Measurements from ENCODE around the gene FGF14. TPM values are rescaled to one million over a fixed set of nuclear protein-coding genes. Genes with fewer than 3 reads are reported as not detected.

The FGF14 gene
- total and polyA plus RNA-seq, 2 donors (not counting 1 experiment from before 2014, with no cell fraction given): under 0.01 TPM; not detected in 1

DNA sequence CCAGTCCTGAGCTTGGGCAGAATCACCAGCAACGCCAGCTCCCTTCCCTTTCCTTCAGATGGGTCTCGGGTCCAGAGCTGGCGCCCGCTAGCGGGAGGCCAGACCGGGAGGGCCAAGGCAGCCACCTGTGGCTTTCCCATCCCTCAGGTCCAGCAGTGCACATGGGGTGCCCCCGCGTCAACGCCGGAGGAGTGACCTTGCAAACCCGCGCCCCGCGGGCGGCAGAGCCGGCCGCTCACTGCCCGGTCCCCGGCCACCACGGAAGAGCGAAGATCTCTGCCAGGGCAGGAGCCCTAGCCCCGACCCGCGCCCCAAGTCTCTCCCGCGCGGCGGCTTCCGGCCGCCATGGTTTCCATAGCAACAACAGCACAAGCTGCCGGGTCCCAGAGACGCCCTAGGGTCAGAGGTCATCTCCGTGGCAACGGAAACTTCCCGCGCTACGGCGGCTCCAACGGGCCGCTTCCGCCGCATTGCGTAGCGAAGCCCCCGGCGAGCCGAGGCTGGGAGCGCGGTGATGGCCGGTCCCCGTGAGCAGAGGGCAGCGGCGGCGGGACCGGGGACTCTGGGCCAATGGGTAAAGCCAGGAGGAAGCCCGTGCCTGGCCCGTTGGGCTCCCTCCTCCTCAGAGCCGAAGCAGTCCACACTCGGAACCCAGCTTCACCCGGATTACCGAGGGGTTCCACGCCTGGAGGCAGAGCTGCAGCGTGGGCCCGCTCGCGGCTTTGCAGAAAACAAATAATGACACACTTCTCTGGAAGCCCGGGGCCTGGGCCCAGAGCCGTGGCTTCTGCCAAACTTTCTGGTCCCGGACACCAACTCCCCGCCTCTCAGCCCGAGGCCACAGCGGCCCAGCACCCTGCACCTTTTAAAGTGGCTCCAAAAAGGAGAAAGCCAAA, 7.4 kb downstream of the FGF14 start:
- Mint-ChIP-seq H3K27ac (peak overlapping the region; percentile 71), H3K27me3 (peaks cover 19% of the 10 kb centered on the region), H3K4me3 (peak overlapping the region; percentile 91), H3K4me1 (peaks cover 6% of the 10 kb centered on the region), H3K9me3 (ENCODE audit: insufficient read depth) (no peaks in the 10 kb centered on the region)
- intact Hi-C loops (cut with micrococcal nuclease): loop anchor here (1.0 to 10.0 kb wide), 4 partner anchors 202 to 1717 kb away; partner anchors contain the start of genes ERCC5, TEX30 and TPP2
- H3K4me1 ChIP-seq (ENCODE audit: control insufficient read depth in 2 of 2, insufficient read depth in 2 of 2, low read length in 2 of 2): peaks cover 4 to 13% of the 10 kb centered on the region in 2 donors
- peaks cover 0 to 22% (median 4%) of the 10 kb centered on the region in 4 experiments for H3K27me3 ChIP-seq (replicated peaks in 1 of 4; ENCODE audit: control extremely low read depth in 1 of 4, control insufficient read depth in 3 of 4, insufficient read depth in 4 of 4, low read length in 3 of 4)
- H4K20me1 ChIP-seq (ENCODE audit: control insufficient read depth, insufficient read depth, low read length, poor library complexity, severe bottlenecking): no peaks in the 10 kb centered on the region
- POLR2A ChIA-PET: interaction anchor here (0.7 kb wide), 1 partner anchor 202 kb away, joined by 3 read pairs; no protein-coding TSS in a partner anchor
- WGBS (ENCODE audit: insufficient coverage): 3% methylated on average over 72 of the region's 72 CpGs
- H3K4me3 ChIP-seq (ENCODE audit: control extremely low read depth in 1 of 5, extremely low read depth in 1 of 5, insufficient read depth in 1 of 5, low read depth in 2 of 5, low read length in 4 of 5): peak overlapping the region; percentile 41 to 93 (median 73)
- no peaks in the 10 kb centered on the region for H3K36me3 ChIP-seq (replicated peaks in 1 of 2; ENCODE audit: control extremely low read depth in 1 of 2, control insufficient read depth in 1 of 2, extremely low read depth in 1 of 2, insufficient read depth in 2 of 2, low read length in 1 of 2)
- peak overlapping the region; percentile 91 for H2AFZ ChIP-seq (ENCODE audit: insufficient read depth, low read depth, low read length, poor library complexity, severe bottlenecking)
- CTCF ChIA-PET: no interaction called here
- peak overlapping the region; percentile 81 for H3K4me2 ChIP-seq (replicated peaks; ENCODE audit: low read depth, low read length, poor library complexity, severe bottlenecking)
- peak overlapping the region; percentile 81 for H3K9ac ChIP-seq (ENCODE audit: low read length)
- no peaks in the 10 kb centered on the region for H3K79me2 ChIP-seq (ENCODE audit: control insufficient read depth, insufficient read depth, low read length)
- peak overlapping the region in 1 of 2 donors; percentile 29 for H3K27ac ChIP-seq (ENCODE audit: low read length in 2 of 2)
- H3K9me3 ChIP-seq (ENCODE audit: control extremely low read depth in 1 of 3, control insufficient read depth in 2 of 3, insufficient read depth in 1 of 3, low read length in 2 of 3): no peaks in the 10 kb centered on the region
- ATAC-seq (ENCODE audit: low read depth) (peak; percentile 90), DNase-seq (peak; percentile 95)
- no peak for TF ChIP-seq EZH2 (IDR thresholded peaks at IDR 0.05; ENCODE audit: borderline replicate concordance, insufficient read depth, low read depth, low read length, poor library complexity, severe bottlenecking)
- TF ChIP-seq, protein P1, sequence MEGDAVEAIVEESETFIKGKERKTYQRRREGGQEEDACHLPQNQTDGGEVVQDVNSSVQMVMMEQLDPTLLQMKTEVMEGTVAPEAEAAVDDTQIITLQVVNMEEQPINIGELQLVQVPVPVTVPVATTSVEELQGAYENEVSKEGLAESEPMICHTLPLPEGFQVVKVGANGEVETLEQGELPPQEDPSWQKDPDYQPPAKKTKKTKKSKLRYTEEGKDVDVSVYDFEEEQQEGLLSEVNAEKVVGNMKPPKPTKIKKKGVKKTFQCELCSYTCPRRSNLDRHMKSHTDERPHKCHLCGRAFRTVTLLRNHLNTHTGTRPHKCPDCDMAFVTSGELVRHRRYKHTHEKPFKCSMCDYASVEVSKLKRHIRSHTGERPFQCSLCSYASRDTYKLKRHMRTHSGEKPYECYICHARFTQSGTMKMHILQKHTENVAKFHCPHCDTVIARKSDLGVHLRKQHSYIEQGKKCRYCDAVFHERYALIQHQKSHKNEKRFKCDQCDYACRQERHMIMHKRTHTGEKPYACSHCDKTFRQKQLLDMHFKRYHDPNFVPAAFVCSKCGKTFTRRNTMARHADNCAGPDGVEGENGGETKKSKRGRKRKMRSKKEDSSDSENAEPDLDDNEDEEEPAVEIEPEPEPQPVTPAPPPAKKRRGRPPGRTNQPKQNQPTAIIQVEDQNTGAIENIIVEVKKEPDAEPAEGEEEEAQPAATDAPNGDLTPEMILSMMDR (IDR thresholded peaks at IDR 0.05): no peak

Data from B cell (primary cell).